GM23338 (cell line): ENCODE data around the gene LBHD1. TPM values are rescaled to one million over a fixed set of nuclear protein-coding genes. Genes with fewer than 3 reads are reported as not detected.

Experiments used
- ATAC-seq: fragments of 200-7000 bp; cut with Tn5 transposase; 3 replicates; pipeline ENCODE4 v1.9.1; 2020
- DNase-seq: peaks from one replicate; pipeline ENCODE4 v3.0.0-alpha.2; 2015; ENCODE audit warnings: low spot score
- H2AFZ ChIP-seq: fragments of 200-600 bp; sonication (generic); 2 replicates; pipeline ENCODE4 v1.8.0; 2016; ENCODE audit warnings: antibody characterized with exemption, mild to moderate bottlenecking, moderate library complexity
- H3F3A ChIP-seq: fragments of 200-600 bp; sonication (generic); replicated peaks from 2 replicates; pipeline ENCODE4 v1.8.0; 2017; ENCODE audit warnings: antibody characterized with exemption, mixed run types, low read depth
- H3K27ac ChIP-seq: fragments of 200-600 bp; sonication (generic); 2 replicates; pipeline ENCODE4 v1.6.1; 2016; ENCODE audit warnings: low read depth
- H3K27me3 ChIP-seq: fragments of 200-600 bp; sonication (generic); 2 replicates; pipeline ENCODE4 v1.8.0; 2016; ENCODE audit warnings: mild to moderate bottlenecking, mixed run types, moderate library complexity; ENCODE audit not compliant: insufficient read depth
- H3K36me3 ChIP-seq: fragments of 200-600 bp; sonication (generic); 2 replicates; pipeline ENCODE4 v1.8.0; 2016; ENCODE audit warnings: mild to moderate bottlenecking; ENCODE audit not compliant: insufficient read depth
- H3K4me1 ChIP-seq: fragments of 200-600 bp; sonication (generic); 2 replicates; pipeline ENCODE4 v1.8.0; 2016; ENCODE audit warnings: mild to moderate bottlenecking, moderate library complexity; ENCODE audit not compliant: insufficient read depth
- H3K4me2 ChIP-seq: fragments of 200-600 bp; sonication (generic); 2 replicates; pipeline ENCODE4 v1.7.1; 2017; ENCODE audit warnings: mixed run types
- H3K4me3 ChIP-seq: fragments of 200-600 bp; sonication (generic); 2 replicates; pipeline ENCODE4 v1.6.1; 2016; ENCODE audit warnings: mixed run types
- H3K79me2 ChIP-seq: fragments of 200-600 bp; sonication (generic); replicated peaks from 2 replicates; pipeline ENCODE4 v1.8.0; 2017; ENCODE audit warnings: mild to moderate bottlenecking; ENCODE audit not compliant: insufficient read depth
- H3K9me2 ChIP-seq: fragments of 200-600 bp; sonication (generic); 2 replicates; pipeline ENCODE4 v1.8.0; 2017; ENCODE audit not compliant: insufficient read depth
- H4K20me1 ChIP-seq: fragments of 200-600 bp; sonication (generic); replicated peaks from 2 replicates; pipeline ENCODE4 v1.8.0; 2017; ENCODE audit warnings: mild to moderate bottlenecking; ENCODE audit not compliant: insufficient read depth
- H3K27ac Mint-ChIP-seq: 2 replicates; pipeline ENCODE4 v1.8.0; 2020; ENCODE audit warnings: inconsistent platforms, mild to moderate bottlenecking, moderate library complexity, mixed read lengths
- H3K27me3 Mint-ChIP-seq: 3 replicates; pipeline ENCODE4 v1.8.0; 2022; ENCODE audit warnings: low read depth, mild to moderate bottlenecking, moderate library complexity, mixed read lengths, inconsistent platforms; ENCODE audit not compliant: insufficient read depth, poor library complexity
- H3K36me3 Mint-ChIP-seq: 3 replicates; pipeline ENCODE4 v1.8.0; 2021; ENCODE audit warnings: low read depth, mild to moderate bottlenecking, inconsistent platforms, moderate library complexity, mixed read lengths
- H3K4me1 Mint-ChIP-seq: 3 replicates; pipeline ENCODE4 v1.8.0; 2020; ENCODE audit warnings: mild to moderate bottlenecking, inconsistent platforms, mixed read lengths
- H3K4me3 Mint-ChIP-seq: 3 replicates; pipeline ENCODE4 v1.8.0; 2021; ENCODE audit warnings: moderate library complexity, mild to moderate bottlenecking, inconsistent platforms, mixed read lengths
- H3K9me3 Mint-ChIP-seq: 3 replicates; pipeline ENCODE4 v1.8.0; 2020; ENCODE audit warnings: moderate library complexity, mild to moderate bottlenecking, inconsistent platforms, mixed read lengths
- CREB1 ChIP-seq: fragments of 250-450 bp; sonication (Bioruptor Pico); IDR thresholded peaks from 2 replicates; pipeline ENCODE4 v1.5.0; 2020; ENCODE audit warnings: low read depth, mild to moderate bottlenecking, moderate library complexity
- ETS1 ChIP-seq: IDR thresholded peaks from 2 replicates; pipeline ENCODE4 v1.6.1; 2016; ENCODE audit warnings: antibody characterized with exemption
- JUNB ChIP-seq: IDR thresholded peaks from one replicate; pipeline ENCODE4 v1.6.1; 2016; ENCODE audit warnings: antibody characterized with exemption; ENCODE audit not compliant: unreplicated experiment
- POLR2AphosphoS5 ChIP-seq: IDR thresholded peaks from 2 replicates; pipeline ENCODE4 v1.6.1; 2016; ENCODE audit warnings: antibody characterized with exemption, low read depth
- STAT1 ChIP-seq: IDR thresholded peaks from one replicate; pipeline ENCODE4 v1.6.1; 2016; ENCODE audit warnings: antibody characterized with exemption; ENCODE audit not compliant: unreplicated experiment
- ZNF114 ChIP-seq: fragments of 250-450 bp; sonication (Bioruptor Pico); IDR thresholded peaks from 2 replicates; pipeline ENCODE4 v1.5.0; 2020; ENCODE audit warnings: mild to moderate bottlenecking, moderate library complexity
- ZNF462 ChIP-seq: fragments of 250-450 bp; sonication (Bioruptor Pico); IDR thresholded peaks from 2 replicates; pipeline ENCODE4 v1.5.0; 2020; ENCODE audit warnings: mild to moderate bottlenecking, moderate library complexity
- polyA plus RNA-seq: library from polyadenylated mRNA; unstranded; fragments of >200 nt; fragmentation: Nextera tagmentation; extraction: Ambion mirVana; gene quantifications from 2 replicates; pipeline ENCODE4 v1.2.1, GENCODE V29; 2016
- total RNA-seq: library from RNA; depleted of rRNA; stranded (reverse); fragments of >200 nt; shearing (Covaris generic); gene quantifications from 2 replicates; pipeline ENCODE4 v1.2.3, GENCODE V29; 2014
- TF ChIP-seq, protein P1 (sequence below), 2 experiments: fragments of 200-600 bp in 1 of 2; sonication (generic) in 1 of 2; conservative IDR thresholded peaks; 2 replicates each; pipeline versions ENCODE4 v1.5.1 to v1.6.1; 2016 to 2017; ENCODE audit warnings: antibody characterized with exemption in 2 of 2, low read depth in 2 of 2, mild to moderate bottlenecking in 2 of 2, moderate library complexity in 1 of 2

Gene LBHD1
- total and polyA plus RNA-seq, 2 experiments from 2014 or later = 2.8 to 2.9 TPM

- Histone ChIP-seq H3K4me1 (peaks cover 11% of the 10 kb centered on the region), H3K4me3 (peak within 1 kb of the TSS; percentile 99), H3K79me2 (peaks cover 17% of the 10 kb centered on the region), H3K9me2 (no peaks in the 10 kb centered on the region), H2AFZ (peak within 1 kb of the TSS; percentile 87), H4K20me1 (no peaks in the 10 kb centered on the region), H3K36me3 (no peaks in the 10 kb centered on the region), H3K4me2 (peak within 1 kb of the TSS; percentile 98), H3K27me3 (no peaks in the 10 kb centered on the region), H3F3A (peaks cover 22% of the 10 kb centered on the region), H3K27ac (peak within 1 kb of the TSS; percentile 69)
- H3K9me3 Mint-ChIP-seq = no peaks in the 10 kb centered on the region
- ATAC-seq = peak; percentile 89
- peaks cover 20% of the 10 kb centered on the region for H3K4me1 Mint-ChIP-seq
- H3K36me3 Mint-ChIP-seq = peaks cover 34% of the 10 kb centered on the region
- H3K4me3 Mint-ChIP-seq = peak within 1 kb of the TSS; percentile 80
- peaks cover 7% of the 10 kb centered on the region for H3K27me3 Mint-ChIP-seq
- peak within 1 kb of the TSS; percentile 95 for H3K27ac Mint-ChIP-seq
- TF ChIP-seq CREB1 (CRISPR knock-in tag) (peak; percentile 34; the same call in 1 of the 2 replicates), JUNB (no peak), POLR2AphosphoS5 (peak; percentile 77), ETS1 (peak; percentile 83; the same call in 1 of the 2 replicates), STAT1 (no peak), ZNF114 (CRISPR knock-in tag) (no peak)
- TF ChIP-seq, protein P1, sequence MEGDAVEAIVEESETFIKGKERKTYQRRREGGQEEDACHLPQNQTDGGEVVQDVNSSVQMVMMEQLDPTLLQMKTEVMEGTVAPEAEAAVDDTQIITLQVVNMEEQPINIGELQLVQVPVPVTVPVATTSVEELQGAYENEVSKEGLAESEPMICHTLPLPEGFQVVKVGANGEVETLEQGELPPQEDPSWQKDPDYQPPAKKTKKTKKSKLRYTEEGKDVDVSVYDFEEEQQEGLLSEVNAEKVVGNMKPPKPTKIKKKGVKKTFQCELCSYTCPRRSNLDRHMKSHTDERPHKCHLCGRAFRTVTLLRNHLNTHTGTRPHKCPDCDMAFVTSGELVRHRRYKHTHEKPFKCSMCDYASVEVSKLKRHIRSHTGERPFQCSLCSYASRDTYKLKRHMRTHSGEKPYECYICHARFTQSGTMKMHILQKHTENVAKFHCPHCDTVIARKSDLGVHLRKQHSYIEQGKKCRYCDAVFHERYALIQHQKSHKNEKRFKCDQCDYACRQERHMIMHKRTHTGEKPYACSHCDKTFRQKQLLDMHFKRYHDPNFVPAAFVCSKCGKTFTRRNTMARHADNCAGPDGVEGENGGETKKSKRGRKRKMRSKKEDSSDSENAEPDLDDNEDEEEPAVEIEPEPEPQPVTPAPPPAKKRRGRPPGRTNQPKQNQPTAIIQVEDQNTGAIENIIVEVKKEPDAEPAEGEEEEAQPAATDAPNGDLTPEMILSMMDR (conservative IDR thresholded peaks at IDR 0.05; ENCODE audit: low read depth in 2 of 2) = no peak
- DNase-seq = peak; percentile 92
Measured at GRCh38 chr11:62678770-62679696, 7.0 kb upstream of the LBHD1 start, which contains the start of gene UBXN1. Gene UBXN1 (minus strand): TSS chr11:62679073. CDS start chr11:62678923, 150 bp downstream.

DNA sequence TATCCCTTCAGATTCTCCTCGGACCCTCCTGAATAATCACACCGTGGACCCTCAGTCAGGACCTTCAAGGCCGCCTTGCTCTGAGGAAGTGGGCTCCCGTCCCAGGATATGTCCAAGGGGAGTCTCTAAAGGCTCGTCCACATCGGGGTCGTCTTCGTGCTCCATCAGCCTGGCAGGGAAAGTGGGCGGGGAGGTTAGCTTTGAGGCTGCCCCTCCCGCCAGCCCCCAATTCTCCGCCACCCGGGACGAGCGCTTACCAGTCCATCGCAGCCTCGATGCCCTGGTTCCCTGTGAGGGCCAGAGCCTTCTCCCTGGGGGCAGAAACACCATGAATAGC, 6.3 kb upstream of the LBHD1 start:
- peak overlapping the region; percentile 98 for H3K4me2 ChIP-seq
- peaks cover 22% of the 10 kb centered on the region for H3K79me2 ChIP-seq
- H4K20me1 ChIP-seq = no peaks in the 10 kb centered on the region; the same call in 1 of the 2 replicates
- H3K4me3 ChIP-seq = peak overlapping the region; percentile 99
- peaks cover 22% of the 10 kb centered on the region for H3F3A ChIP-seq
- ATAC-seq (no peak; the same call in 2 of the 3 replicates), DNase-seq (no peak)
- Mint-ChIP-seq H3K4me3 (peak overlapping the region; percentile 80), H3K4me1 (peaks cover 20% of the 10 kb centered on the region), H3K27me3 (peaks cover 9% of the 10 kb centered on the region), H3K36me3 (peaks cover 39% of the 10 kb centered on the region), H3K9me3 (no peaks in the 10 kb centered on the region), H3K27ac (peak overlapping the region; percentile 95)
- H3K27me3 ChIP-seq = no peaks in the 10 kb centered on the region
- peaks cover 11% of the 10 kb centered on the region for H3K4me1 ChIP-seq
- H3K36me3 ChIP-seq = no peaks in the 10 kb centered on the region
- no peaks in the 10 kb centered on the region for H3K9me2 ChIP-seq
- peak overlapping the region; percentile 53; the same call in 1 of the 2 replicates for H3K27ac ChIP-seq
- H2AFZ ChIP-seq = no peak overlapping the region
- no peak for TF ChIP-seq ZNF462 (CRISPR knock-in tag)
- TF ChIP-seq POLR2AphosphoS5 = no peak
- TF ChIP-seq ZNF114 (CRISPR knock-in tag) = no peak
